Measurements from ENCODE around the gene CBARP. TPM values are rescaled to one million over a fixed set of nuclear protein-coding genes. Genes with fewer than 3 reads are reported as not detected.

CBARP gene
- total and polyA plus RNA-seq, 2 of the 13 experiments (the other 11 are each of a cell fraction or from before 2014, with no cell fraction given), result 1.2 to 1.4 TPM

DNA sequence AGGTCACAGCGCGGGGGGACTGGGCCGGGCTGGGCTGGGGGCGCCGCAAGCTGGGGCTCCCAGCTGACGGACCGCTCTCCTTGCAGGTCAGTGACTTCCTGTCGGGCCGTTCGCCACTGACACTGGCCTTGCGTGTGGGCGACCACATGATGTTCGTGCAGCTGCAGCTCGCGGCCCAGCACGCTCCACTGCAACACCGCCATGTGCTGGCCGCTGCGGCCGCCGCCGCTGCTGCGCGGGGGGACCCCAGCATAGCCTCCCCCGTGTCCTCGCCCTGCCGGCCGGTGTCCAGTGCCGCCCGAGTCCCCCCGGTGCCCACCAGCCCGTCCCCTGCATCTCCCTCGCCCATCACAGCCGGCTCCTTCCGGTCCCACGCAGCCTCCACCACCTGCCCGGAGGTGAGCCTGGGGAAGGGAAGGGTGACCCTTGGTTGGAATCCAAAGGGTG is 16.3 kb upstream of the CBARP start (continued):
- no peak for TF ChIP-seq ZNF841 (CRISPR knock-in tag; IDR thresholded peaks at IDR 0.05; ENCODE audit: borderline replicate concordance)
- TF ChIP-seq ZFP41 (CRISPR knock-in tag; IDR thresholded peaks at IDR 0.05; ENCODE audit: borderline replicate concordance), result no peak
- no peak for TF ChIP-seq GLI4 (CRISPR knock-in tag; IDR thresholded peaks at IDR 0.05; ENCODE audit: borderline replicate concordance)
- TF ChIP-seq, protein P1, sequence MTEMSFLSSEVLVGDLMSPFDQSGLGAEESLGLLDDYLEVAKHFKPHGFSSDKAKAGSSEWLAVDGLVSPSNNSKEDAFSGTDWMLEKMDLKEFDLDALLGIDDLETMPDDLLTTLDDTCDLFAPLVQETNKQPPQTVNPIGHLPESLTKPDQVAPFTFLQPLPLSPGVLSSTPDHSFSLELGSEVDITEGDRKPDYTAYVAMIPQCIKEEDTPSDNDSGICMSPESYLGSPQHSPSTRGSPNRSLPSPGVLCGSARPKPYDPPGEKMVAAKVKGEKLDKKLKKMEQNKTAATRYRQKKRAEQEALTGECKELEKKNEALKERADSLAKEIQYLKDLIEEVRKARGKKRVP (CRISPR knock-in tag; IDR thresholded peaks at IDR 0.05), result no peak
- TF ChIP-seq HNRNPK (IDR thresholded peaks at IDR 0.05; ENCODE audit: low read depth, low read length, poor library complexity, severe bottlenecking), result peak; percentile 55
- no peak for TF ChIP-seq SOX13 (IDR thresholded peaks at IDR 0.05)
- TF ChIP-seq SOX13 (CRISPR knock-in tag; conservative IDR thresholded peaks at IDR 0.05 in 1 of 2, IDR thresholded peaks at IDR 0.05 in 1 of 2), result no peak
- peak; percentile 79; the same call in 1 of the 2 replicates for TF ChIP-seq ZBTB38 (CRISPR knock-in tag; IDR thresholded peaks at IDR 0.05)
- TF ChIP-seq HNF4A (CRISPR knock-in tag; IDR thresholded peaks at IDR 0.05), result no peak
- TF ChIP-seq BRCA1 (CRISPR knock-in tag; IDR thresholded peaks at IDR 0.05), result no peak
- TF ChIP-seq FOXP1 (IDR thresholded peaks at IDR 0.05), result no peak
- no peak for TF ChIP-seq FOXP1 (CRISPR knock-in tag; IDR thresholded peaks at IDR 0.05)
- no peak for TF ChIP-seq ZC3H4 (CRISPR knock-in tag; IDR thresholded peaks at IDR 0.05; ENCODE audit: borderline replicate concordance)
- peak; percentile 54; the same call in 1 of the 2 replicates for TF ChIP-seq ZNF768 (CRISPR knock-in tag; IDR thresholded peaks at IDR 0.05)
- 0 out of 2 replicates have a peak, but pooled peaks have one; percentile 8 for TF ChIP-seq ZNF253 (CRISPR knock-in tag; IDR thresholded peaks at IDR 0.05; ENCODE audit: borderline replicate concordance)
- TF ChIP-seq ZNF773 (CRISPR knock-in tag; IDR thresholded peaks at IDR 0.05; ENCODE audit: borderline replicate concordance), result no peak
- TF ChIP-seq, protein P2, sequence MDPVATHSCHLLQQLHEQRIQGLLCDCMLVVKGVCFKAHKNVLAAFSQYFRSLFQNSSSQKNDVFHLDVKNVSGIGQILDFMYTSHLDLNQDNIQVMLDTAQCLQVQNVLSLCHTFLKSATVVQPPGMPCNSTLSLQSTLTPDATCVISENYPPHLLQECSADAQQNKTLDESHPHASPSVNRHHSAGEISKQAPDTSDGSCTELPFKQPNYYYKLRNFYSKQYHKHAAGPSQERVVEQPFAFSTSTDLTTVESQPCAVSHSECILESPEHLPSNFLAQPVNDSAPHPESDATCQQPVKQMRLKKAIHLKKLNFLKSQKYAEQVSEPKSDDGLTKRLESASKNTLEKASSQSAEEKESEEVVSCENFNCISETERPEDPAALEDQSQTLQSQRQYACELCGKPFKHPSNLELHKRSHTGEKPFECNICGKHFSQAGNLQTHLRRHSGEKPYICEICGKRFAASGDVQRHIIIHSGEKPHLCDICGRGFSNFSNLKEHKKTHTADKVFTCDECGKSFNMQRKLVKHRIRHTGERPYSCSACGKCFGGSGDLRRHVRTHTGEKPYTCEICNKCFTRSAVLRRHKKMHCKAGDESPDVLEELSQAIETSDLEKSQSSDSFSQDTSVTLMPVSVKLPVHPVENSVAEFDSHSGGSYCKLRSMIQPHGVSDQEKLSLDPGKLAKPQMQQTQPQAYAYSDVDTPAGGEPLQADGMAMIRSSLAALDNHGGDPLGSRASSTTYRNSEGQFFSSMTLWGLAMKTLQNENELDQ (CRISPR knock-in tag; IDR thresholded peaks at IDR 0.05; ENCODE audit: borderline replicate concordance), result no peak
- no peak for TF ChIP-seq ZNF431 (CRISPR knock-in tag; IDR thresholded peaks at IDR 0.05; ENCODE audit: borderline replicate concordance, low read depth)
- peak; percentile 22 for TF ChIP-seq JARID2 (CRISPR knock-in tag; IDR thresholded peaks at IDR 0.05; ENCODE audit: insufficient replicate concordance)
- no peak for TF ChIP-seq ZNF570 (CRISPR knock-in tag; IDR thresholded peaks at IDR 0.05; ENCODE audit: borderline replicate concordance)
- TF ChIP-seq ZNF598 (CRISPR knock-in tag; IDR thresholded peaks at IDR 0.05; ENCODE audit: borderline replicate concordance), result no peak
- TF ChIP-seq MTF2 (CRISPR knock-in tag; IDR thresholded peaks at IDR 0.05; ENCODE audit: borderline replicate concordance), result no peak
- TF ChIP-seq, protein P3, sequence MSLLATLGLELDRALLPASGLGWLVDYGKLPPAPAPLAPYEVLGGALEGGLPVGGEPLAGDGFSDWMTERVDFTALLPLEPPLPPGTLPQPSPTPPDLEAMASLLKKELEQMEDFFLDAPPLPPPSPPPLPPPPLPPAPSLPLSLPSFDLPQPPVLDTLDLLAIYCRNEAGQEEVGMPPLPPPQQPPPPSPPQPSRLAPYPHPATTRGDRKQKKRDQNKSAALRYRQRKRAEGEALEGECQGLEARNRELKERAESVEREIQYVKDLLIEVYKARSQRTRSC (CRISPR knock-in tag; IDR thresholded peaks at IDR 0.05; ENCODE audit: low read depth), result no peak
- TF ChIP-seq RELA (CRISPR knock-in tag; IDR thresholded peaks at IDR 0.05), result no peak
- TF ChIP-seq, protein P4, sequence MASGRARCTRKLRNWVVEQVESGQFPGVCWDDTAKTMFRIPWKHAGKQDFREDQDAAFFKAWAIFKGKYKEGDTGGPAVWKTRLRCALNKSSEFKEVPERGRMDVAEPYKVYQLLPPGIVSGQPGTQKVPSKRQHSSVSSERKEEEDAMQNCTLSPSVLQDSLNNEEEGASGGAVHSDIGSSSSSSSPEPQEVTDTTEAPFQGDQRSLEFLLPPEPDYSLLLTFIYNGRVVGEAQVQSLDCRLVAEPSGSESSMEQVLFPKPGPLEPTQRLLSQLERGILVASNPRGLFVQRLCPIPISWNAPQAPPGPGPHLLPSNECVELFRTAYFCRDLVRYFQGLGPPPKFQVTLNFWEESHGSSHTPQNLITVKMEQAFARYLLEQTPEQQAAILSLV (CRISPR knock-in tag; IDR thresholded peaks at IDR 0.05; ENCODE audit: borderline replicate concordance), result 0 out of 2 replicates have a peak, but pooled peaks have one; percentile 44
- no peak for TF ChIP-seq ZNF274 (CRISPR knock-in tag; IDR thresholded peaks at IDR 0.05)
